Neuronal stem cell (in vitro differentiated cells): ENCODE results near the gene DEXI.
A peak's percentile ranks its signal among the peaks of the same experiment; 100 is the strongest.

ENCODE experiments used
- DNase-seq: peaks from one replicate; pipeline ENCODE4 v3.0.0-alpha.2; 2013; ENCODE audit warnings: low spot score
- H2AFZ ChIP-seq: one replicate; pipeline ENCODE4 v1.6.1; 2013; ENCODE audit warnings: mild to moderate bottlenecking, low read length, inconsistent platforms
- H2AK5ac ChIP-seq: 2 replicates; pipeline ENCODE4 v1.6.1; 2013; ENCODE audit warnings: low read depth, mild to moderate bottlenecking, inconsistent platforms, low read length, moderate library complexity, mixed read lengths
- H2BK120ac ChIP-seq: 2 replicates; pipeline ENCODE4 v1.6.1; 2013; ENCODE audit warnings: low read depth, mild to moderate bottlenecking, inconsistent platforms, low read length, moderate library complexity, mixed read lengths
- H2BK12ac ChIP-seq: one replicate; pipeline ENCODE4 v1.6.1; 2013; ENCODE audit warnings: low read length, inconsistent platforms
- H2BK15ac ChIP-seq: 2 replicates; pipeline ENCODE4 v1.6.1; 2013; ENCODE audit warnings: mild to moderate bottlenecking, low read length, inconsistent platforms, mixed read lengths
- H2BK5ac ChIP-seq: one replicate; pipeline ENCODE4 v1.6.1; 2013; ENCODE audit warnings: inconsistent platforms, mild to moderate bottlenecking, low read length, moderate library complexity
- H3K14ac ChIP-seq: one replicate; pipeline ENCODE4 v1.6.1; 2013; ENCODE audit warnings: low read length, inconsistent platforms
- H3K18ac ChIP-seq: 2 replicates; pipeline ENCODE4 v1.6.1; 2013; ENCODE audit warnings: low read length, inconsistent platforms
- H3K23ac ChIP-seq: 2 replicates; pipeline ENCODE4 v1.6.1; 2013; ENCODE audit warnings: low read depth, mild to moderate bottlenecking, mixed read lengths, low read length, inconsistent platforms; ENCODE audit not compliant: poor library complexity
- H3K27ac ChIP-seq: replicated peaks from 3 replicates; pipeline ENCODE4 v1.5.1; 2013; ENCODE audit warnings: low read length, inconsistent platforms
- H3K27me3 ChIP-seq, 3 experiments: 2 replicates each; pipeline ENCODE4 v1.6.1; 2013; ENCODE audit warnings: low read length in 3 of 3, mild to moderate bottlenecking in 2 of 3, inconsistent platforms in 1 of 3, low read depth in 1 of 3, mixed read lengths in 1 of 3, moderate library complexity in 1 of 3; ENCODE audit not compliant: control insufficient read depth in 3 of 3, insufficient read depth in 3 of 3
- H3K36me3 ChIP-seq, 2 donors: replicated peaks in 1 of 2; 2 replicates each; pipeline ENCODE4 v1.6.1; 2013; ENCODE audit warnings: low read length in 2 of 2; ENCODE audit not compliant: control insufficient read depth in 2 of 2, insufficient read depth in 2 of 2
- H3K4ac ChIP-seq: 2 replicates; pipeline ENCODE4 v1.6.1; 2013; ENCODE audit warnings: inconsistent platforms, mild to moderate bottlenecking, low read length, moderate library complexity
- H3K4me1 ChIP-seq, 2 donors: 1 replicate in 1 of 2; 2 replicates in 1 of 2; pipeline ENCODE4 v1.6.1; 2013; ENCODE audit warnings: low read length in 2 of 2, low read depth in 1 of 2; ENCODE audit not compliant: control insufficient read depth in 2 of 2, insufficient read depth in 1 of 2
- H3K4me2 ChIP-seq: one replicate; pipeline ENCODE4 v1.6.1; 2013; ENCODE audit warnings: mild to moderate bottlenecking, low read length, inconsistent platforms; ENCODE audit not compliant: insufficient read depth, poor library complexity, severe bottlenecking
- H3K4me3 ChIP-seq, 2 donors: 2 replicates each; pipeline ENCODE4 v1.5.1; 2013; ENCODE audit warnings: low read length in 2 of 2, mild to moderate bottlenecking in 2 of 2, inconsistent platforms in 1 of 2, moderate library complexity in 1 of 2
- H3K79me1 ChIP-seq: one replicate; pipeline ENCODE4 v1.6.1; 2013; ENCODE audit warnings: low read depth, mild to moderate bottlenecking, inconsistent platforms, low read length, moderate library complexity
- H3K9ac ChIP-seq: one replicate; pipeline ENCODE4 v1.6.1; 2013; ENCODE audit warnings: mild to moderate bottlenecking, low read depth, low read length, inconsistent platforms; ENCODE audit not compliant: poor library complexity
- H3K9me3 ChIP-seq, 2 donors: replicated peaks in 1 of 2; 2 replicates each; pipeline versions ENCODE3 to v1.6.1; 2013; ENCODE audit warnings: low read length in 2 of 2, mild to moderate bottlenecking in 2 of 2, inconsistent platforms in 1 of 2, low read depth in 1 of 2, mixed read lengths in 1 of 2, moderate library complexity in 1 of 2; ENCODE audit not compliant: control insufficient read depth in 2 of 2, insufficient read depth in 1 of 2
- H4K8ac ChIP-seq: one replicate; pipeline ENCODE4 v1.6.1; 2013; ENCODE audit warnings: low read depth, mild to moderate bottlenecking, inconsistent platforms, low read length, moderate library complexity
- H4K91ac ChIP-seq: one replicate; pipeline ENCODE4 v1.6.1; 2013; ENCODE audit warnings: low read length, low read depth, mild to moderate bottlenecking, inconsistent platforms; ENCODE audit not compliant: poor library complexity
- whole genome bisulfite sequencing, 2 donors: extraction: QIAGEN DNeasy Blood & Tissue Kit; methylation state at CpG; one replicate each; pipeline ENCODE4 v1.1.7; 2013; ENCODE audit warnings: missing lambda C conversion rate in 2 of 2, mixed read lengths in 1 of 2; ENCODE audit not compliant: insufficient read length in 2 of 2, insufficient replicate concordance in 1 of 2; ENCODE audit errors: extremely low coverage in 2 of 2; 5-methylcytosine and 5-hydroxymethylcytosine counted together

The DEXI gene

GRCh38 chr16:10941127-10941933 lies 938 bp downstream of the DEXI start:
- no peak for DNase-seq
- H3K27ac ChIP-seq: no peak overlapping the region
- no peak overlapping the region for H2BK5ac ChIP-seq
- H3K79me1 ChIP-seq: peaks cover 8% of the 10 kb centered on the region
- peak overlapping the region; percentile 96 for H2AFZ ChIP-seq
- H3K4ac ChIP-seq: no peak overlapping the region
- WGBS, 2 donors: no CpG with 5 or more reads among the region's 36 CpGs
- no peak overlapping the region for H4K8ac ChIP-seq
- H3K4me3 ChIP-seq: peak overlapping the region; percentile 60 to 81
- H3K27me3 ChIP-seq: peaks cover 0 to 3% (median 0%) of the 10 kb centered on the region in 3 experiments
- H3K9ac ChIP-seq: peak overlapping the region; percentile 95
- no peak overlapping the region for H2BK120ac ChIP-seq
- peak overlapping the region; percentile 72 for H3K18ac ChIP-seq
- no peak overlapping the region for H2BK12ac ChIP-seq
- H3K14ac ChIP-seq: no peak overlapping the region
- H2AK5ac ChIP-seq: no peak overlapping the region
- no peak overlapping the region for H4K91ac ChIP-seq
- H3K36me3 ChIP-seq: peaks cover 2 to 39% of the 10 kb centered on the region in 2 donors
- H3K4me2 ChIP-seq: peak overlapping the region; percentile 87
- H3K4me1 ChIP-seq: peaks cover 25 to 27% of the 10 kb centered on the region in 2 donors
- no peaks in the 10 kb centered on the region for H3K9me3 ChIP-seq
- H3K23ac ChIP-seq: peak overlapping the region; percentile 78
- no peak overlapping the region for H2BK15ac ChIP-seq

GRCh38 chr16:10940501-10941079 lies 1.7 kb downstream of the DEXI start:
- Histone ChIP-seq H3K4ac (no peak overlapping the region), H4K91ac (no peak overlapping the region), H3K9ac (peak overlapping the region; percentile 47), H3K23ac (no peak overlapping the region), H3K27me3 (peaks cover 0 to 3% (median 0%) of the 10 kb centered on the region in 3 experiments), H2BK120ac (no peak overlapping the region), H2AK5ac (no peak overlapping the region), H2BK15ac (no peak overlapping the region), H3K27ac (no peak overlapping the region), H2BK5ac (no peak overlapping the region), H3K4me1 (peaks cover 23 to 24% of the 10 kb centered on the region in 2 donors), H2AFZ (no peak overlapping the region), H3K79me1 (peaks cover 8% of the 10 kb centered on the region), H3K4me3 (peak overlapping the region; percentile 46 to 60), H2BK12ac (no peak overlapping the region), H3K4me2 (peak overlapping the region; percentile 87), H3K14ac (no peak overlapping the region), H3K9me3 (no peaks in the 10 kb centered on the region), H3K36me3 (peaks cover 2 to 43% of the 10 kb centered on the region in 2 donors), H4K8ac (no peak overlapping the region), H3K18ac (no peak overlapping the region)
- no peak for DNase-seq
- no CpG with 5 or more reads among the region's 8 CpGs for WGBS, 2 donors

GRCh38 chr16:10939649-10940234 lies 2.5 kb downstream of the DEXI start:
- H3K4me3 ChIP-seq: peak overlapping the region in 1 of 2 donors; percentile 60
- WGBS, 2 donors: no CpG with 5 or more reads among the region's 7 CpGs

More at GRCh38 chr16:10939649-10940234, 2.5 kb downstream of the DEXI start:
- Histone ChIP-seq H3K23ac (no peak overlapping the region), H3K4ac (no peak overlapping the region), H3K27ac (no peak overlapping the region), H2AFZ (no peak overlapping the region), H3K27me3 (peaks cover 0 to 3% (median 0%) of the 10 kb centered on the region in 3 experiments), H3K18ac (no peak overlapping the region), H3K4me2 (no peak overlapping the region), H3K9ac (no peak overlapping the region), H3K9me3 (no peaks in the 10 kb centered on the region), H3K4me1 (peaks cover 16 to 22% of the 10 kb centered on the region in 2 donors), H3K14ac (no peak overlapping the region), H2BK12ac (no peak overlapping the region), H2BK5ac (no peak overlapping the region), H3K79me1 (peaks cover 10% of the 10 kb centered on the region), H2BK15ac (no peak overlapping the region), H4K91ac (no peak overlapping the region), H4K8ac (no peak overlapping the region), H3K36me3 (peaks cover 2 to 49% of the 10 kb centered on the region in 2 donors), H2BK120ac (no peak overlapping the region), H2AK5ac (no peak overlapping the region)
- DNase-seq: no peak
